NCI-H748 (cell line): ENCODE results near the gene KIF6.

Experiments used
- DNase-seq: peaks from one replicate; lab custom pipeline; 2025; ENCODE audit not compliant: unreplicated experiment; lab: John Stamatoyannopoulos, UW

Gene KIF6

DNA sequence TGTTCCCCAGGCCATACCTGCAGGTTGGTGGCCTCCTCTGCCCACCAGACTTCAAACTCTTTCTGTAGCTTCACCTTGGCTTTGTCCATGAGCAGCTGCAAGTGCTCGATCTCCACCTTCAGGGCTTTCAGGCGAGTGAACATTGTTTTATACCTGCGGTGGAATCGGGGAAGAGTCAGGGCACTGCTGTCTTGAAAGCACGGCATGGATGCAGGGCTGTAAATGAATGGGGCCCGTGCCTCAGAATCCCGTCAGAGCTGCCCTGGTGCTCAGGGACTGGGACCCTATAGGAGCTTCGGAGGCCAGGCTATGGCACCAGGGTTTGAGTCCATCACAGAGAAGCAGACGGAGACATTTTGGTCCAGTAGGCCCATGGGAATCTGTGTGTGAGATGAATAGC is 364.8 kb downstream of the KIF6 start:
- DNase-seq, result no peak

DNA sequence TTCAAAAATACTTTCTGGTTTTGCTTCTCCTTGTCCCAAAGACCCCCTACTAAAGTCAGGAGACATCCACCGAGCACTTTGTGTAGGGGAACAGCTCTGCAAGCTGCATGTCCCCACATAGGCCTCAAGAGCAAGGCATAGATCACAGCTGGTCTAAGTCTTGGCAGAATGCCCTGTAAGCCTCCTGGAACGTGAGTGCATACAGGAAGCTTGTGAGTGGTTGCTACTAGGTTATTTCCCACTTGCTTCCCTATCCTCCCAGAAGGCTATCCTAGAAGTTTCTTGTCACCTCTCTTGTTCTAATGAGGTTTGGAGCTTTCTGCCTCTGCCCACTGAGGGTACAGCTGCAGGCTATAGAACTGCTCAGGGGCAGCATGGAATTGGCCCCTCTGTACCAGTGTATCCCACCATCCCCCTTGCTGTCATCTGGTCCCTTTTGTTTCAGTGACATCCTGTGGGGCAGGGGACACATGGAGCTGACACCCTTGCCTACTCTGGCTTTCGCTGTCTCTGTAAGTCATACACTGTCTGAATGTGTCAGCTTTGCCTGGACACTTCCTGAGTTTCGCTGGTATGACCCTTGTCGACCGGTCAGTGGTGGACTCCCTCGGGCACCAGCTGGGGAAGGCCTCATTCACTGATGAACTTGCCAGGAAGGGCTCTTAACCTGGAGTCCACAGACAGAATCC is 367.1 kb downstream of the KIF6 start:
- DNase-seq, result peak; percentile 56

DNA sequence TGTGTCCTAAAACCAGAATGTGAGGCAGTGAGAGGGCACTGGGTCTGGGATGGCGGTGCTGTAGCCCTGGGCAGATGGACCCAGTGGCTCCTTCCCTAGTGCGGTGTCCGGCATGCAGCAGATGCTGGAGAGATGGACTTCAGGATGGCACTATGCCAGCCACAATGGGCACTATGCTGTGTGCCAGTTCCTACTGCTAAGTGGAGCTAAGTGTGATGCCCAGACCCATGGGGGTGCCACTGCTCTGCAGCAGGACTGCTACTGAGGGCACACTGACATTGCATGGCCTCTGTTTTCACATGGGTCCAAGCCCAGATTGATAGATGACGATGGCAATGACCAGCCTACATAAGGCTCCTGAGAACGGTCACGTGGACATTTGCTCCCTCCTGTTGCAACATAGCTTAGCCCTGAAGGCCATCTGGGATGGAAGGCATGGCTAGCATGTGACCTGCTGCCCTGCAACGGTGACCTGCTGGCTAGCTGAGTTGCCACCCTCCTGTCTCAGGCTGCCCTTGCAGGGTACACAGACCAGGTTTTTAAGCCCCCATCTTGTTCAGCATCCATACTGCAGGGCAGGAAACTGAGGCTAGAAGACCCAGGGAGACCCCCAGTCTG is 371.4 kb downstream of the KIF6 start:
- no peak for DNase-seq

DNA sequence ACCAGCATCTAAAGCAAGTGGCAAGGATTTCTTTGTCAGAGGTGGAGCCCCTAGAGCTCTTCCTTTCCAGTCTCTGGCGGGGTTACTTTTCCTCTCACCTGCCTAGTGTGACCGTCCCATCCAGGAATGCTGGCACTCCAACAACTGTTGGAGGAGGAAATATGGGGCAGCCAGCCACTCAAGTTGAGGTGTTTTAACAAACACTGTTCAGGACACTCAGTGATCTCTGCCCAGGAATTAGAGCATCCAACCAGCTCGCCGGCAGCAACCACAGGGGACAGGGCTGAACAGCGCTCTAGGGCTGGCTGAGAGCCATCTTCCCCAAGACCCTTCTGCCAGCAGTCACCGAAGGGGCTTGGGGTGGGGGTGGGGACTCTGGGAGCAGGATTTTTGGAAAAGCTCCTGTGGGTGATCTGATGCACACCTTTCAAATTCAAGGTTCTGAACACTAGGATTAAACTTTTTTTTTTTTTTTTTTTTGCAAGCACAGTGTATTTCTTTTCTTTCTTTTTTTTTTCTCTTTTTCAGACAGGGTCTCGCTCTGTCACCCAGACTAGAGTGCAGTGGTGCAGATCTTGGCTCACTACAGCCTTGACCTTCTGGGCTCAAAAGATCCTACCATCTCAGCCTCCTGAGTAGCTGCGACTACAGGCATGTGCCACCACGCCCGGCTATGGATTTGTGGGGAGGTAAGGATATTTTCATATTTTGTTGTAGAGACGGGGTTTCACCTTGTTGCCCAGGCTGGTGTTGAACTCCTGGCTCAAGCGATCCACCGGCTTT is 374.3 kb downstream of the KIF6 start:
- DNase-seq, result no peak

GRCh38 chr6:39348740-39349139 is 376.5 kb downstream of the KIF6 start:
- DNase-seq, result no peak

DNA sequence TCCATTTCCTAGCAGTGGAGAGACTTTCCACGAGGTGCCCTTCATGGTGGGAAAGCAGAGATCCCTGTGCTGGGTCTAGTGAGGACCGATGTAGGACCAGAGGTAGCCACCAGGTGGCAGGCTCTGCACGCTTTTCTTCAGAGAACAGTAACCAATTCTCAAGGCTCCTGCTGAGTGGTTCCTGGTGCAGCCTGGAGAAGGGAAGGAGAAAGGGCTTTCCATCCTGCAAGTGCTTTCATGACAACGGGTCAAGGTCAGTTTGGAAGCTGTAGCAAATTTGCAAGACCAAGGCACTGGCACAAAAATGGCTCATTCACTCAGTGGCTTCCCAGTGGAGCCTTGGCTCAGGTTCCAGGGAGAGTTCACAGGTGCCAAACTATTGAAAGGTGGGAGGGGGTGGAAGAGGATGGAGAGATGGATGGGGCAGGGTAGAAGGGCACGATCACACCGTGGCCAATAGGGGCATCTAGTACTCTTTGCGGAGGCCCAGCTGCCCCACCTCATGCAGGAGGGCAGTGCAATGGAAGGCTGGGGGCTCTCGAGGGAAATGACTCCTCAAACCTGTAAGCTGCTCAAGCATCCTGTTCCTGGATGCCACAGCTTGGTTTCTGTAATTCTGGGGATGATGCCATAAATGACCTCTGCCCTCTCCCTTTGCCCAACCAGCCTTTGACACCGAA is 377.2 kb downstream of the KIF6 start:
- DNase-seq, result peak; percentile 72

DNA sequence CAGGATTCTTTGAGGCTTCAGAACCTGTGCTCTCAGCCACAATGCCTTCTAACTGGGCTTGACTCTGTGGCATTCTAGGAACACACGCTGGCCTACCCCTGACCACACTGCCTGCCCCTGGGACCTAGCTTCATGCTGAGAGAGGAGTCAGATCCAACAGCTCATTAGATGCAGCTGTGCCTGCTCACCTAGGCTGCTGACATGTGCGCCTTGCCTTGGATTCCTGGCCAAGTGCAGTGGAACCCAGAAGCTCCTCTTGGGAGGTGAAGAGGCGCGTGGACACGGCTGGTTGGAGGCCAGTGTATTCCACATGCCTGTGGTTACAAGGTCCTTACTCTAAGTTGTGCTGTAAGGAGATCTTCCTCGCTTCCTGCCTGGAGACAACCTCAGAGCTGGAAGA is 378.0 kb downstream of the KIF6 start:
- DNase-seq, result no peak

- no peak for DNase-seq
Measured at GRCh38 chr6:39344821-39345280, 380.4 kb downstream of the KIF6 start.

- no peak for DNase-seq
Measured at GRCh38 chr6:39343396-39343870, 381.8 kb downstream of the KIF6 start.

DNA sequence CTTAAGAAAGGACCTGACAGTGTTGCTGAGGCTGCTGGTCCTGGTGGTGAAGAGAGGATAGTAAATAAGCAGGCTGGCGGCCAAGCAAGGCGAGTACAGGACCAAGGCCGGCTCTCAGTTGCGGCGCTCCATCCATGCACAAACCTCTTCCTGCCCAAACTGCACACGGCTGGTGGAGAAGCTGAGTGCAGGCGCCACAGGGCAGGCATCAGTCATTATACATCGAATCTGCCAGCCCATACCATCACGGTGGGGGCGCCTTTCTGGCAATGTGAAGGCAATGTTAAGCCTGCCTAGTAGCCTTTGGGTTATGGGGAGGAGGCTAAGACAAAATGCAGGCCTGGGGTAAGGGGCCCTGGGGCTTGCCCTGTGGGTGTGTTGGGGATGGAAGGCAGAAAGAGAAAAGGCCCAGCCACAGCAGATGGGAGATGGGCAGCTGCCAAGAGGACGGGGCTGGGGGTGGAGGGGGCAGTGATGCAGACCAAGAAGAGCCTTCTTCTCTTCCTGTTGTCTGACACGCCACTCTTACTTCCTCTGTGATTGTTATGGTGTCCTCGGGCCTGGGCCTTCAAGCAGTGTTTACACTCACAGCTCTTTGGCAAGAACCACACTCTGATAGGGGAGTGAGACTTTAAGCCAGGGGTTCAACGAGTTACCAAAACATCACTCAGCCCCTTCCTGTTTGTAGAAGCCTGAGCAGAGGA is 382.4 kb downstream of the KIF6 start:
- DNase-seq, result peak; percentile 15

GRCh38 chr6:39341937-39342336 is 383.3 kb downstream of the KIF6 start:
- no peak for DNase-seq

GRCh38 chr6:39341352-39341751 is 383.9 kb downstream of the KIF6 start:
- DNase-seq, result no peak

GRCh38 chr6:39339868-39340550 is 385.2 kb downstream of the KIF6 start:
- DNase-seq, result peak; percentile 91

- DNase-seq, result no peak
Measured at GRCh38 chr6:39339096-39339867, 385.9 kb downstream of the KIF6 start.

- no peak for DNase-seq
Measured at GRCh38 chr6:39338397-39338796, 386.8 kb downstream of the KIF6 start.

DNA sequence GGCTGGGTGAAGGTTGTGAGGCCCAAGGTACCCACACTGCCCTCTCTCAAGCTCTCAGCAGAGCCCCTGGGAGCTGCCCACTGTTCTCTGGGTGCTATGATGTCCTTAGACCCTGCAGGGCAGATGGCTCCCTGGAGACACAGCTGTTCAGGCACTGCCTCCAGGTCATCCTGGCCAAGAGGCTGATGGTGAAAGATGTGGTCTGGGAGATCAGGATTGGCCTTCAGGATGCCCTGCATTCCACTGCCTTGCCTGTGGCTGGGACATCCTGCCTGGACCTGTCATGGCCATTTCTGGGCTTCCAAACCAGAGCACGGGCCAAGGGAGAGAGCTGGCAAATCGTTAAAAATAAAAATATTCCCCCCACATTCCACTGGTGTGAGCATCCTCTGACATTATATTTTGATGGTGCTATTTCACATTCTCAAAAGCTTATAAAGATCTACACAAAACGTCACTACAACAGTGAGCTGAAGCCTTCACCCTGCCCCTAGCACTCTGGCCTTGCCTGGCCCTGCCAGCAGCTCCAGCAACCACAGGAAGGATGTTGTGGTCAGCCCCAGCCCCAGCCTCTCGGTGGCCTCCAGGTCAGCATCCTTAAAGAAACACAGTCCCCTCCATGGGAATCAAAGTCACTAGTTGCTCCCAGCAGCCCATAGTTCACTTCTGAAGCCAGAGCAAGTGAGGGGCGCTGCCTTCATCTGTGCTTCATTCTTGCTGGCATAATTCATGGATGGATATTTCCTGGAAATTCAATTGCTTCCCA is 389.2 kb downstream of the KIF6 start:
- DNase-seq, result no peak

- no peak for DNase-seq
Measured at GRCh38 chr6:39333644-39334438, 391.4 kb downstream of the KIF6 start.

DNA sequence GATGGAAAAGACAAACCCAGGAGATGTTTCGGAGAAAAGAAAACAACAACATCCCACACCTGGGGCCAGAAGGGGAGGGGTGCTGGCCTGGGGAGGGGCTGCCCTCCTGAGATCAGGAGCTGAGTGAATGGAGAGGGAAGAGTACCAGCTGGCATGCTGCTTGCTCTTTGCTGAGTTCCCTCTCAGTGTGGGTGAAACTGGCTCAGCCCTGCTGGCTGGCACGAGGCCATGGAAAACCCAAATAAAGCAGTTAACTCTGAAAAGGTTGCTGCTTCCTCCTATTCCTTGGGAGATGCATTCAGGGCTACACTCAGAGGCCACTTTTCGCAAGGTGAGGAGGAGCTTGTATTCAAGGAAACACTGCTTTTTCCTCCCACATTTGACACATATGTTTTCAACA is 394.7 kb downstream of the KIF6 start:
- peak; percentile 30 for DNase-seq
